HG03064 (cell line): ENCODE measurements around the gene TMCC3.

Experiments used
- ATAC-seq: cut with Tn5 transposase; IDR thresholded peaks from one replicate; pipeline ENCODE4 v1.9.1; 2021; ENCODE audit warnings: low read depth; ENCODE audit not compliant: unreplicated experiment

Gene TMCC3

GRCh38 chr12:94674051-94674451, 23.7 kb upstream of the TMCC3 start:
- no peak for ATAC-seq

DNA sequence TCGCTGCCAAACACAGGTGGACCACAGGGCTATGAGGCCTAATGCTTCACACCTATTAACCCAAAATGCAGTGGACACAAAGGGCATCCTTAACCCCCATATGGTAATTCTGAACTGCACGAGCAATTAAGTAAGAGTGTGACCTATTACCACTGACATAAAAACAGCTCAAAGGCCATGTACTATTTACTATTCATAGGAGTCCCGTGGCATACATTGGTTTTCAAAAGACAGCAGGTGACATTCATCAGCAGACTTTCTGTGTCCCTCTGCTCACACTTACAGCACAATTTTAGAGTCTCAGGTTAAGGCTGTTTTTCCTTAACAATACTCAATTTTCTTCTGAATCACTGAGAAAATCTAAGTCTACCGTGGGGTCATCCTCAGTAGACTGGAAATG, 23.1 kb upstream of the TMCC3 start:
- no peak for ATAC-seq

DNA sequence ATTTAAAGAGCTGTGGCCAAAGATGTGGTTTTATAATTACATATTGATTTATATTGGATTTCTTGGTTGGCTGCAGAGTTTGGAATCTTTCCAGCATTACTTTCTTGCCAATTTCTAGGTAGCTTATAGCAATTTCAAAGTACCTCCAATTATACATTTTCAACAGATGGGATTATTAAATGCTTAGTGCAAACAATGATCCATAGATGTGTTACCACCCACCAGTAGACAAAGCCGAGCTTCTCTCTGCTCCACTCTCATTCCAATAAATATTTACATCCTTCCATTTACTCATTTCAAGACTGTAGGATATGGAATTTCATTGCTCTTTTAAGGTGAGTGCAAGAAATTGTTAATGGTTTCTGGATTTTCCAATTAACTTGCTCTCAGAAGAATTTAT, 21.6 kb upstream of the TMCC3 start:
- ATAC-seq, result no peak

GRCh38 chr12:94670898-94671297, 20.5 kb upstream of the TMCC3 start:
- no peak for ATAC-seq

DNA sequence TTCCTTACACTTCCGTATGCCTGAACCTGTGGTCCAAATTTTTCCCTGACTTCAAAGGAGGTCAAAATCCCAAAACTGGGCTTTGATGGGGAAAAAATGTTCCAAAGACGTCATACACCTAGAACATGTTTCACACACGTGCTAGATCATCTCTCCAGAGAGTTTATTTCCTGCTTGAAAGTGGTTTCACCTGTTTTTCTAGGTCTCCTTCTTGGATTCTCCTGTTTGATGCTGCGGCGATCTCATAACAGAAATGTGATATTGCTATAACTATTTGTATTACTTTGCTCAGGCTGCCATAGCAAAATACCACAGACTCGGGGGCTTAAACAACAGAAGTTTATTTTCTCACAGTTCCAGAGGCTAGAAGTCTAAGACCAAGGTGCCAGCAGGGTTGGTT, 19.7 kb upstream of the TMCC3 start:
- no peak for ATAC-seq

- ATAC-seq, result no peak
Measured at GRCh38 chr12:94667031-94667540, 16.7 kb upstream of the TMCC3 start.

DNA sequence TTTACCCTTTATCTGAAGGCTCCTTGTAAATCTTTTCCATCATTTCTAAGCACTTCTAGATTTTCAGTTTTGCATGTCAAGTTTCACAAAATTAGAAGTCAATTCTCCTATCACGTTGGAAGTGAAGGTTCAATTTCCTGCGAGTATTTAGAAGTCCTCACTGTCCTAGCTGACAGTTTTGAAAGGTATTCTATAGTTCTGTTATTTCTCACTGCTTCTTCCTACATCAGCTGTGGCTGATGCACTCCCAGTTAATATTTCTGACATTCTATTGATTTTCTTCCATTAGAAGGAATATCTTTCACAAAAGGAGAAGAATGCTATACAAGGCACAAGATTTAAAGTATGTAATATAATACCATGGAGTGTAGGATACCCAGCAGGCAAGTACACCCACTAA, 15.8 kb upstream of the TMCC3 start:
- ATAC-seq, result no peak

- no peak for ATAC-seq
Measured at GRCh38 chr12:94663702-94664101, 13.3 kb upstream of the TMCC3 start.

- ATAC-seq, result no peak
Measured at GRCh38 chr12:94663071-94663470, 12.7 kb upstream of the TMCC3 start.

DNA sequence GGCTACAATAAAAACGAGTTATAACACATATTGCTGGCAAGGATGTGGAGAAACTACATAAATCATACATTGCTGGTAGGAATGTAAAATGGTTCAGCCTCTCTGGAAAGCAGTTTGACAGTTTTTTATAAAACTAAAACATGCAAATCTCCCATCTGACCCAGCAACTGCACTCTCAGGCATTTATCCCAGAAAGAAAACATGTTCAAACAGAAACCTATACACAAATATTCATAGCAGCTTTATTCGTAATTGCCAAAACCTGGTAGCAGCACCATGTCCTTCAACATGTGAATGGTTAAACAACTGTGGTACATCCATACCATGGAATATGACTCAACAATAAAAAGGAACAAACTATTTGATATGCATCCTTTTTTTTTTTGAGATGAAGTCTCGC, 10.1 kb upstream of the TMCC3 start:
- ATAC-seq, result no peak

DNA sequence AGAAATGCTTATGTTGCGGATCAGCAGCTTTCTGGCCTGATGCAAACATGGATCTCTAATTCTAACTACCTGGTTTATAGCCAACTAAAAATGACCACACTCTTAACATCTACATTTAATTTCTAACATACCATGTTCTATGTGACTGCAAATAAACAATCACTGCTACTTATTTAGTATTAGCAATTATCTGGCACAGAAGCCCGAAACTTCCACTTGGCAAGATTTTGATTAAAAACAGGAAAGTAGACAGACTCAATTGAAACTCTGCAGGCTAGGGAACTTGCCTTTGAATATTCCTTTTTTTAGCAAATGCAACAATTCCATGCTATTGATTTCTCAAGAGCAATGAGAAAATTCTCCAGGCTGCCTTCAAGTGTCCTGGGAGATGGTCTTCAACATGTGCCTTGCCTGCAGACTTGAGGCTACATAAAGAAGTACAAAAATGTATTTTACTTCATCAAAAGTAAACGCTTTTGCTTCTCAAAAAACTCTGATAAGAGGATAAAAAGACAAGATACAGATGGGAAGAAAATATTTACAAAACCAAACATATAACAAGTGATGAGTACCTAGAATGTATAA, 9.1 kb upstream of the TMCC3 start:
- no peak for ATAC-seq

DNA sequence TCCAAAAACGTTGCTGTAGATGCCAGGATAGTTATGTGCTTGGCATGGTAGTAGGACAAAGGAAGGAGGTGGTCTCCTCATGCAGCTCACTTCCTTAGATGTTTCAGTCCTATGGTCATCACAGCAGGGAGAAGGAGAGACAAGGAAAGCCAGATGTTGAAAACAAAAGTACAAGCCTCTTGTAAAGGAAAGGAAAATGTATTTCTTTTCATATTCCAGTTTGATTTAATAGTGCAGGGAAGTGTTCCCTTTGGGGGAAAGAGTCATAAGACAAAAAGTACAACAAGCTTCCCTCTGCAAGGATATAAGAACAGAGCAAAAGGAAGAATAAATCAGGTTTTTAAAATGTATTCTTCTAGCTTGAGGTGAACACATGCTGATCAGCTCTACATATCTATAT, 8.6 kb upstream of the TMCC3 start:
- no peak for ATAC-seq

DNA sequence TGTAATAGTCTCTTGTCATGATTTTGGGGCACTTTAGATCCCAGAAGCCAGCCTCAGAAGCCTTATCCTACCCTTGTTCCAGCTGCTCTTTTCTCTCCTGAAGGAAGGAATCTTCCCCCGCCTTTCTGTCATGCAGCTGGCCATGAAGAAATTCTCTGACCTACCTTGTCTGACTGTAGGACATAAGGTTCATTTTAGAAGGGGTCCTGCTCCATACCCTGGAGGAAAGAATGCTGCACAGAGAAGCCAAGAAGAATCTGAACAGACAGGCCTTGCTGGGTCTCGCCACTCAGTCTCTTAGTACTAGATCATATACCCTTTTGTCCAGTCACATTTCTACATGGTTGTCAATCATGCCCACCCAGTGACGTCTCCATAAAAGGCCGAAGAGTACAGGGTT, 6.2 kb upstream of the TMCC3 start:
- no peak for ATAC-seq

GRCh38 chr12:94649349-94650142, 811 bp downstream of the TMCC3 start:
- peak; percentile 52 for ATAC-seq

DNA sequence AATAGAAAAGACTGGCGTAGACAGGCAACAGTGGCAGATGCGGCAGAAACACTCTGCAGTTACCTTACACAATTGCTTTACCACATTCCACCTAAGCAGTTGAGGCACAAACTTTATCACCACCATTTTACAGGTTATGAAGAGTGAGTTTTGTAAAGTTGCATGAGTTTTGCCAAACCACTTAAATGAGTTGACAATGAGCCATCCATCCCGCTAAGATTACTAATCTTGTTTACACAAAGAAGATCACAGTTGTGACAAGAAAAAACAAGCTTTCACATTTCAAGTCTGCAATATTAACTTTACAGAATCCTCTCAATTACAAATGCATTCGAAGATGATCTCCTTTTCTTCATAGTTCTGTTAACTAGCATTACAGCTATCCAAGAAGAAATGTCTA, 1.8 kb downstream of the TMCC3 start:
- no peak for ATAC-seq

- peak; percentile 48 for ATAC-seq
Measured at GRCh38 chr12:94644141-94644979, 6.0 kb downstream of the TMCC3 start.

DNA sequence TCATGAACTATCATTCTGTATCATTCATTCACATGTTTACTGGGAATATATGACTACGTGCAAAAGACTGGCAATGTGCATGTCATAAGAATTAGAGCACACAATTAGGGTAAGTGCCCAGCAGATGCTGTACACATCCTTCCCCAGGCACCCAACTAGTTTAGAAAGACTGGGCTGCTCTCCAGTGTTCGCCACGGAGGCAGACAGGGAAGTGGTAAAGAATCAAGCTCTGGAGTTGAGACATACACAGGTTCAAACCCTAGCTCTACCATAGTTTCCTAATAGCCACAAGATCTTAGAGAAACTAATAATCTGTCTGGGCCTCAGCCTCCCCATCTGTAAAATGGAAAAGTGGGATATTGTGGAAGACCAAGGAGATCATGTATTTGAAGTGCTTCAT, 6.8 kb downstream of the TMCC3 start:
- peak; percentile 3 for ATAC-seq

- ATAC-seq, result no peak
Measured at GRCh38 chr12:94641283-94641682, 9.1 kb downstream of the TMCC3 start.

DNA sequence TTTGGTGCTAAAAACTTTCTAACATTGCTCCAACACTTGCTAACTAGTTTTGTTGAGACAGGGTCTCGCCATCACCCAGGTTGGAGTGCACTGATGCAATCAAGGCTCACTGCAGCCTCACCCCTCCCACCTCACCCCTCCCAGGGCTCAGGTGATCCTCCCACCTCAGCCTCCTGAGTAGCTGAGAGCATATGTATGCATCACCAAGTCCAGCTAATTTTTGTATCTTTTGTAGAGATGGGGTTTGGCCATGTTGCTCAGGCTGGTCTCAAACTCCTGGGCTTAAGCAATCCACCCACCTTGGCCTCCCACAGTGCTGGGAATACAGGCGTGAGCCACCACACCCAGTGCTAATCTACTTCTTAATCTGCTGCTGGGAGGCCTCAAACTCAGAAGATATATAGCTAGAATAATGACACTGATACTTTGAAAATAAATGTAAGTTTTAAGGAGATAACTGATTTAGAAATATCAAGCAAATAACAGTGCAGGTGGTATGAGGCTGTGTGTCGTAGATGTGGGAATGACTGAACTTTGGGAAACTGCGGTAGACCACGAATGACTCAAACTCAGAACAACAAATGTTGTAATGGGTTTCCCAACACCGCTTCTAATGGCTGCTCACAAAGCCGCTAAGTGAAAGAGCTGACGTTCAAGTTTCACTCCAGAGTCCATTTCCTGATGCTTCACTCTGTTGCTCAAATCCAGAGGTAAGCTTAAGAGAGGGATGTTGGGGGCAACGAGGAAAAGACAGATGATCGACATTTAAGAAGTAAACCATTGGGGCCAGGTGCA, 10.0 kb downstream of the TMCC3 start:
- no peak for ATAC-seq

- ATAC-seq, result no peak
Measured at GRCh38 chr12:94638521-94638920, 11.8 kb downstream of the TMCC3 start.
